Measurements from ENCODE around the gene IL18. TPM values are rescaled to one million over a fixed set of nuclear protein-coding genes. Genes with fewer than 3 reads are reported as not detected.

The IL18 gene
- 10 to 100 TPM in 3 of 4 donors, 1 to 10 TPM in 1; 9.2 to 81.6 (median 27.6) TPM for total RNA-seq

DNA sequence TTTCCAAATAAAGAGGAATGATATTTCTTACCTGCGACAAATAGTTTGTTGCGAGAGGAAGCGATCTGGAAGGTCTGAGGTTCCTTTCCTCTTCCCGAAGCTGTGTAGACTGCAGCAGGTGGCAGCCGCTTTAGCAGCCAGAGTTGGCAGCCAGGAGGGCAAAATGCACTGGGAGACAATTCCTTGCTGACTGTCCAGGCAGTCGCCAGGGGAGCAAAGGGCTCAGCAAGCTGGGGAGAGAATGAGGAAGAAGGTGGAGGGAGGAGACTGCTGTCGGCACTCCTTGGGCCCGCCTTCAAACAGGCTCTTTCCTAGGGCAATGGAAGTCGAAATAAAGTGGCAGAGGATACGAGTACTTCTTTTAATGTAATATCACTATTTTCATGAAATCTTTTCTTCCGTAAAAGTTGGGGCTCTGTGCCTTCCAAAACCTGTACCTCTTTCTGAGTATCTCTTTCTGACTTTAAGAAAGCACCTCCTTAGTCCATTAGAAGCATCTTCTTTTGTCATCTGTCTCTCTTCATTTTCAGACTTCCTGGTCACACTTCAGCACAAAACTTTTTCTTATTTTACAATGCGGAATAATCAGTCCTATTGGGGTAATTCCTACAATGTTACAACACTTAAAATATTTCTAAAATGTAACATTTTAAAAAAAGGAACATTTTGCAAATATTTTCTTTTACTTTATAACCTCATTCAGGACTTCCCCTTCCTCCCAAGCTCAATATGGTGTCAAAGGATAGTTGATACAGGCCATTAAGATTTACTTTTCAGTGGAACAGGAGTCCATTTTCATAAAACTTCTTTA lies at the start of gene IL18:
TSS of gene IL18 (minus strand) at position 220 of the 811 bp plus-strand sequence. CDS start 9,041 bp downstream, outside the sequence.
- TF ChIP-seq, protein P1, sequence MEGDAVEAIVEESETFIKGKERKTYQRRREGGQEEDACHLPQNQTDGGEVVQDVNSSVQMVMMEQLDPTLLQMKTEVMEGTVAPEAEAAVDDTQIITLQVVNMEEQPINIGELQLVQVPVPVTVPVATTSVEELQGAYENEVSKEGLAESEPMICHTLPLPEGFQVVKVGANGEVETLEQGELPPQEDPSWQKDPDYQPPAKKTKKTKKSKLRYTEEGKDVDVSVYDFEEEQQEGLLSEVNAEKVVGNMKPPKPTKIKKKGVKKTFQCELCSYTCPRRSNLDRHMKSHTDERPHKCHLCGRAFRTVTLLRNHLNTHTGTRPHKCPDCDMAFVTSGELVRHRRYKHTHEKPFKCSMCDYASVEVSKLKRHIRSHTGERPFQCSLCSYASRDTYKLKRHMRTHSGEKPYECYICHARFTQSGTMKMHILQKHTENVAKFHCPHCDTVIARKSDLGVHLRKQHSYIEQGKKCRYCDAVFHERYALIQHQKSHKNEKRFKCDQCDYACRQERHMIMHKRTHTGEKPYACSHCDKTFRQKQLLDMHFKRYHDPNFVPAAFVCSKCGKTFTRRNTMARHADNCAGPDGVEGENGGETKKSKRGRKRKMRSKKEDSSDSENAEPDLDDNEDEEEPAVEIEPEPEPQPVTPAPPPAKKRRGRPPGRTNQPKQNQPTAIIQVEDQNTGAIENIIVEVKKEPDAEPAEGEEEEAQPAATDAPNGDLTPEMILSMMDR (IDR thresholded peaks at IDR 0.05; ENCODE audit: low read depth), result no peak

DNA sequence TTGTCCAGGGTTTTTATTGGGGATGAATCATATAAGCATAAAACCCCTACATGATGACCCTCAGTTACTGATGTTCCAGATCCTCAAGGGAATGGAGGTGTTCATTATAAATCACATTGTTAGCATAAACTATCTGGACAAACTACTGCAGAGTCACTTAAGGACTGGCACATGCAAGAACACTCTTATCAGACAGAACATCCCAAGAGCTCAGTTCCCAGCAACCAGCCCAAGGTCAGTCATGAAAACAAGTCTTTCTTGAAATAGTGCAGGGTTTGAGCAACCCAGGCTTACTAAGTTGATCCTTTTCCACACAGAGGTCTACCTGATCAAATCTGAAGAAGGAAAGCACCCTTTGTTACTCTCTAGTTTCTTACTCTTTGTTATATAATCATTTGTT lies 48.8 kb upstream of the IL18 start:
- TF ChIP-seq, protein P1 (IDR thresholded peaks at IDR 0.05; ENCODE audit: low read depth), result no peak

DNA sequence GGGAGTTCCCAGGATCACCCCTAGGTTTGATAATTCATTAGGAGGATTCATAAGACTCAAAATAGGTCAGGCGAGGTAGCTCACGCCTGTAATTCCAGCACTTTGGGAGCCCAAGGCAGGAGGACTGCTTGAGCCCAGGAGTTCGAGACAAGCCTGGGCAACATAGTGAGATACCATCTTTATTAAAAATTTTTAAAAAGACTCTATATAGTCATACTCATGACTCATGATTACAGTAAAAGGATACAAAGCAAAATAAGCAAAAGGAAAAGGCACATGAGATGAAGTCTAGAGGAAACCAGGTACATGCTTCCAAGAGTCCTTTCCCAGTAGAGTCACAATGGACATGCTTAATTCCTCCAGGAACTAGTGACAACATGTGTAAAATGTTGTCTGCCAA lies 48.4 kb upstream of the IL18 start:
- TF ChIP-seq, protein P1 (IDR thresholded peaks at IDR 0.05; ENCODE audit: low read depth), result no peak

DNA sequence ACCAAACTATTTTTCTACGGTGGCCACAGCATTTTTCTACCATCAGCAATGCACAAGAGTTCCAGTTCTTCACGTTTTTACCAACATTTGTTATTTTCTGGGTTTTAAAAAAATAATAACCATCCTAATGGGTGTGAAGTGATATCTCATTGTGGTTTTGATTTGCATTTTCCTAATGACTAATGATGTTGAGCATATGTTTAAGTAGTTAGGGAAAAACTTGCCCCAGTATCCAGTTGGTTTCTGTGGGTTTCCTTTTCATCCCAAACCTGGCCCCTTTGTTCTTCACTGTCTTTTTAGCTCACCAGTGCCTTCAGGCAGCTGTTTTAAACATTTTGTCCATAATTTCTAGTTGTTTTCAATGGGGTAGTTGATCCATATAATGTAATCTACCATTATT lies 47.6 kb upstream of the IL18 start:
- TF ChIP-seq, protein P1 (IDR thresholded peaks at IDR 0.05; ENCODE audit: low read depth), result no peak

DNA sequence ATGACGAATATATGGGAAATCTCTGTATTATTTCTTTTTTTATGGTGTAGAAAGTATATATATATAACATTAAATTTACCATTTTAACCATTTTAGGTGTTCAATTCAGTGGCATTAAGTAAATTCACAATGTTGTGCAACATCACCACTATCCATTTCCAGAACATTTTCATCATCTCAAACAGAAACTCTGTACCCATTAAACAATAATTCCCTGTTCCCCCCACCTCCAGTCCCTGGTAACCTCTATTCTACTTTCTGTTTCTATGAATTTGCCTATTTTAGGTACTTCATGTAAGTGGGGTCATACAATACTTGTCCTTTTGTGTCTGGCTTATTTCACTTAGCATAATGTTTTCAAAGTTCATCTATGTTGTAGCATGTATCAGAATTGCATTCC lies 47.0 kb upstream of the IL18 start:
- TF ChIP-seq, protein P1 (IDR thresholded peaks at IDR 0.05; ENCODE audit: low read depth), result no peak

DNA sequence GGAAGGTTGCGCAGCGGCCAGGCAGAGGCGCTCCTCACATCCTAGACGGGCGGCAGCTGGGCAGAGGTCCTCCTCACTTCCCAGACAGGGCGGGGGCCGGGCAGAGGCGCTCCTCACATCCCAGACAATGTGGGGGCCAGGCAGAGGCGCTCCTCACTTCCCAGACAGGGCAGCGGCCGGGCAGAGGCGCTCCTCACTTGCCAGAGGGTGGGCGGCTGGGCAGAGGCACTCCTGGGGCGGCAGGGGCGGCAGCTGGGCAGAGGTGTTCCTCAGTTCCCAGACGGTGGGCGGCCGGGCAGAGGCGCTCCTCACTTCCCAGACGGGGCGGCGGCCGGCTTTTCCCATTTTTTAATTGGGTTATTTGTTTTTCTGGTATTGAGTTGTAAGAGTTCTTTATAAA lies 42.2 kb upstream of the IL18 start:
- TF ChIP-seq, protein P1 (IDR thresholded peaks at IDR 0.05; ENCODE audit: low read depth), result no peak

DNA sequence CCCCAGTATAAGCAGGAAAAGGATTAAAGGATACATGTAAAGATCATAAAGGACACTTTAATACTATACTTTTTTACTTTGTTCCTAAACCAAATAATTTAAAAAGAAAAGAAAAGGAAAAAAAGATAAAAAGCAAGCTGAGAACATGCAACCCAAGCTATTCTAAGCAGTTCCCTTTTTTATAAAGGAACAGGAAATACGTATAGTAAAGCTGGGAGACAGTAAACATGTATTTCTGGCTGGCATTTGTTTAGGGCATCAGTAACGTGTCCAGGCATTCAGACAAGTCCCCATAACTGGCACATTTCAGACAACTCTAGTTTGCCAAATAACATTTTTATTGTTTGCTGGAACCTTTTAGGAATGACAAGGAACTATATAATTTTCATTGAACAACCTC lies 36.4 kb upstream of the IL18 start:
- TF ChIP-seq, protein P1 (IDR thresholded peaks at IDR 0.05; ENCODE audit: low read depth), result no peak

All from subcutaneous adipose tissue (tissue), 4 donors.